Prostate gland (tissue), 2 donors: ENCODE measurements around the gene SULF2.

ENCODE experiments used
- POLR2A ChIP-seq: fragments of 450-650 bp; IDR thresholded peaks from one replicate; pipeline ENCODE4 v1.6.1; 2016; ENCODE audit warnings: antibody characterized with exemption, mild to moderate bottlenecking
- TF ChIP-seq, protein P1 (sequence below), 4 experiments: fragments of 200-600 bp in 2 of 4; fragments of 450-650 bp in 2 of 4; sonication (generic) in 2 of 4; IDR thresholded peaks; 1 replicate in 3 of 4; 2 replicates in 1 of 4; pipeline ENCODE4 v1.5.1; 2016 to 2019; ENCODE audit warnings: antibody characterized with exemption in 4 of 4, mild to moderate bottlenecking in 2 of 4, moderate library complexity in 2 of 4

GRCh38 chr20:47675190-47676142 lies 109.8 kb downstream of the SULF2 start:
- TF ChIP-seq, protein P1, sequence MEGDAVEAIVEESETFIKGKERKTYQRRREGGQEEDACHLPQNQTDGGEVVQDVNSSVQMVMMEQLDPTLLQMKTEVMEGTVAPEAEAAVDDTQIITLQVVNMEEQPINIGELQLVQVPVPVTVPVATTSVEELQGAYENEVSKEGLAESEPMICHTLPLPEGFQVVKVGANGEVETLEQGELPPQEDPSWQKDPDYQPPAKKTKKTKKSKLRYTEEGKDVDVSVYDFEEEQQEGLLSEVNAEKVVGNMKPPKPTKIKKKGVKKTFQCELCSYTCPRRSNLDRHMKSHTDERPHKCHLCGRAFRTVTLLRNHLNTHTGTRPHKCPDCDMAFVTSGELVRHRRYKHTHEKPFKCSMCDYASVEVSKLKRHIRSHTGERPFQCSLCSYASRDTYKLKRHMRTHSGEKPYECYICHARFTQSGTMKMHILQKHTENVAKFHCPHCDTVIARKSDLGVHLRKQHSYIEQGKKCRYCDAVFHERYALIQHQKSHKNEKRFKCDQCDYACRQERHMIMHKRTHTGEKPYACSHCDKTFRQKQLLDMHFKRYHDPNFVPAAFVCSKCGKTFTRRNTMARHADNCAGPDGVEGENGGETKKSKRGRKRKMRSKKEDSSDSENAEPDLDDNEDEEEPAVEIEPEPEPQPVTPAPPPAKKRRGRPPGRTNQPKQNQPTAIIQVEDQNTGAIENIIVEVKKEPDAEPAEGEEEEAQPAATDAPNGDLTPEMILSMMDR (IDR thresholded peaks at IDR 0.05) = no peak
- no peak for TF ChIP-seq POLR2A
